GM12874 (cell line): ENCODE data around the gene PBX3.

Experiments
- TF ChIP-seq, protein P1 (sequence below): IDR thresholded peaks from 2 replicates; pipeline ENCODE4 v1.5.1; 2011; ENCODE audit warnings: low read depth, mild to moderate bottlenecking, control low read depth, low read length, moderate library complexity; ENCODE audit not compliant: insufficient read depth

PBX3 gene

DNA sequence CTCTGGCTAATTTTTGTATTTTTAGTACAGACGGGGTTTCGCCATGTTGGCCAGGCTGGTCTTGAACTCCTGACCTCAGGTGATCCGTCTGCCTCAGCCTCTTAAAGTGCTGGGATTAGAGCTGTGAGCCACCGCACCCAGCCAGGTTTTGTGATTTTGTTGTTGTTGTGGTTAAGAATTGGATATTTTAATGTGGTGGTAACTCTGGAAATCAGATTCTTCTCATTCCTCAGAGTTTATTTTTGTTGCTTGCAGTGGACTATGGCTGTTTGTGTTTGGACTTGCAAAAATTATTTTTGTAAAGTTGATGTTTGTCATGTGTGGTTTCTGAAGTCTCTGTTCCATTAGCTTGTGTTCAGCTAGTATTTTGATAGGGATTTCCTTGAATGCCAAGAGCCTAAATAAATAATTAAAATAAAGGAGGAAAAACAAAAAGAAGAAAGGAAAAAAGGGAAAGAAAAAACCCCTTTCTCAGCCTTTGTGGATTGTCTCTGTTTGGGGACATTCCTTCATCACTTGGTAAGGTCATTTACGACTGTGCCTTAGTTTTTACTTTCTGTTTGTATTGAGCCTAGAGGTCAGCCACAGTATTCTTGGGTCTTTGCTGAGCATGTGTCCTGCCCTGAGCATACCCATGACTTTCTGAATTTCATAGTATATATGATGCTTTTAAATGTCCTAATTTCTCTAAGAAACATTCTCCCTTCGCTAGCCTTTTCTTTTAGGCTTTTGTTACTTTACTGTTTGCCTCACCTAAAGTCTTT is 37.3 kb downstream of the PBX3 start:
- TF ChIP-seq, protein P1, sequence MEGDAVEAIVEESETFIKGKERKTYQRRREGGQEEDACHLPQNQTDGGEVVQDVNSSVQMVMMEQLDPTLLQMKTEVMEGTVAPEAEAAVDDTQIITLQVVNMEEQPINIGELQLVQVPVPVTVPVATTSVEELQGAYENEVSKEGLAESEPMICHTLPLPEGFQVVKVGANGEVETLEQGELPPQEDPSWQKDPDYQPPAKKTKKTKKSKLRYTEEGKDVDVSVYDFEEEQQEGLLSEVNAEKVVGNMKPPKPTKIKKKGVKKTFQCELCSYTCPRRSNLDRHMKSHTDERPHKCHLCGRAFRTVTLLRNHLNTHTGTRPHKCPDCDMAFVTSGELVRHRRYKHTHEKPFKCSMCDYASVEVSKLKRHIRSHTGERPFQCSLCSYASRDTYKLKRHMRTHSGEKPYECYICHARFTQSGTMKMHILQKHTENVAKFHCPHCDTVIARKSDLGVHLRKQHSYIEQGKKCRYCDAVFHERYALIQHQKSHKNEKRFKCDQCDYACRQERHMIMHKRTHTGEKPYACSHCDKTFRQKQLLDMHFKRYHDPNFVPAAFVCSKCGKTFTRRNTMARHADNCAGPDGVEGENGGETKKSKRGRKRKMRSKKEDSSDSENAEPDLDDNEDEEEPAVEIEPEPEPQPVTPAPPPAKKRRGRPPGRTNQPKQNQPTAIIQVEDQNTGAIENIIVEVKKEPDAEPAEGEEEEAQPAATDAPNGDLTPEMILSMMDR, result no peak

DNA sequence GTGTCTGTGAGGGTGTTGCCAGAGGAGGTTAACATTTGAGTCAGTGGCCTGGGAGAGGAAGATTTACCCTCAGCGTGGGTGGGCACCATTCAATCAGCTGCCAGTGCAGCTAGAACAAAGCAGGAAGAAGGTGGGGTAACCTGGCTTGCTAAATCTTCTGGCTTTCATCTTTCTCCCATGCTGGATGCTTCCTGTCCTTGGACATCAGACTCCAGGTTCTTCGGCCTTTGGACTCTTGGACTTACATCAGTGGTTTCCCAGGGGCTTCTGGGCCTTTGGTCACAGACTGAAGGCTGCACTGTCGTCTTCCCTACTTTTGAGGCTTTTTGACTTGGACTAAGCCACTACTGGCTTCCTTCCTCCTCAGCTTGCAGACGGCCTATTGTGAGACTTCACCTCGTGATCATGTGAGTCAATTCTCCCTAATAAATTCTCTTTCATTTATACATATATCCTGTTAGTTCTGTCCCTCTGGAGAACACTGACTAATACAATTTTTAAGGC is 38.1 kb downstream of the PBX3 start:
- TF ChIP-seq, protein P1, result no peak

DNA sequence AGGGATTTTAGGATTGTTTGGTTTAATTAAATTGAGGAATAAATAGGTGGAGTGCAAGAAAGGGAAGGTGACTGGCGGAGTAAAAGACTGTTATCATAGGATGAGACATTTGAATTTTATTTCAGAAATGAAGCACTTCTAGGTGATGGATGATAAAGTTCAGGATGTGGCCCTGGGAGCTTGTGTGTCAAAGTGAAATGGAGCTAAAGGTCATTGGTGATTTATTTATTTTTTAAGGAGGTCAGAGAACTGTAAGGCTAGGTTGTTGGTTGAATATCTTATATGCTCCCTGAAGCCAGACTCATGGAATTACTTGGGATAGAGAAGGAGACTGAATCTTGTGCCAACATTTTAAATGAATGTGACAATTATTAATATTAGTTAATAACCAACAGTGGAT is 40.5 kb downstream of the PBX3 start:
- TF ChIP-seq, protein P1, result no peak

DNA sequence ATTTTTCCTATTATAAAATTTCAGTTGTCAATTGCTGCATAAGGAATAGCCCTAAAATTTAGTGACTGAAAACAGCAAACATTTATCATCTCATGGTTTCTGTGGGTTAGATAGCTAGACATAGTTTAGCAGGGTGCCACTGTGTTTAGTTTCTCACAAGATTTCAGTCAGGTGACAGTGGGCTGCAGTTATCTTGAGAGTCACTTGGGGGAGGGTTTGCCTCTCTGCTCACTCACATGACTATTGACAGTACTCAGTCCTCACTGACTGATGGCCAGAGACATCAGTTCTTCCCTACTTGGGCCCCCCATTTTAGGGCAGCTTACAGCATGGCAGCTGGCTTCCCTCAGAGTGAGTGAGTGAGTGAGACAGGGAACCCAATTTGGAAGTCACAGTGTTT is 42.0 kb downstream of the PBX3 start:
- TF ChIP-seq, protein P1, result no peak

DNA sequence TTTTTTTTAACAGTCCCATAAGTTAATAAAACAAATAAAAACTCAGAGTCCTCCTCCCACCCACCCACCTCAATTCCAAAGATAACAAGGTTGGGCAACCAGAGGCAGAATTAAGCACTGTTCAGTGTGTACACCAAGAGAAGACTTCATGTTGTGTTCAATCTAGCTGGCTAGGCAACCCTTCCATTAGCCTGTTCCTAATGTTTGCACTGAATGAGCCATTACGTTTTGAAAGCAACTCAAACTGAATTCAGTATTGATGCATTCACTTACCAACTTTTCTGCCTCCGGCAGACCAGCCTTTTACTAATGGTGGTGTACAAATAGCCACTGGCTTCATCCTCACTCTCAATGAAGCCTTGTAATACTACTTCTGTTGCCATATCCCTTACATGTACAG is 47.5 kb downstream of the PBX3 start:
- TF ChIP-seq, protein P1, result no peak

DNA sequence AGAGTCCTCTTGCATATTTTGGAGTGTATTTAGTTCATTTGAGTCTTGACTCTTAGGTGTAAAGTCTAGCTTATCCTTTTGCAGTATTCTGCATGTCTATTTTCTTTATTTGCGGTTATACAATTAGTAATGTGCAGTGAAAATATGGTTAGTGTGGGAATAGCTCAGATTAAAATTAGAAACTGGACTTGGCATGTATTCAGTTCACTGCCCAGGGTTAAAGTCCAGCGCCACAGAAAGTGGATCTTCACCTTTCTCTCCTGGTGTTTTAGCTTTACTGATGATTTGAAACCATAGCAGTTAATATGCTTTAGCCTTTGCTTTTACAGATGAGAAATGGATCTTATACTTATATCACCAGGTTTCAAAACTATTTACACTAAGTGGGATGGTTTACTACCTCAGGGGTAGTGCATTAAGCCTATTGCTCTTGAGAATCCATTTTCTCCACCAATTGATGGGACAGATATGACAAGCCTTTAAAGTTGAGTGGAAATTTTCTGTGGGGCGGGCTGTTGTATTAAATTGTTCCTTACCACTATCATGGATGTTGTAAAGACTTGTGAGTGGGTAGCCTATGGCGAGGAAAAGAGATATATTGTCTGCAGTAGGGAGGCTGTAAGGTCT is 48.9 kb downstream of the PBX3 start:
- TF ChIP-seq, protein P1, result no peak

DNA sequence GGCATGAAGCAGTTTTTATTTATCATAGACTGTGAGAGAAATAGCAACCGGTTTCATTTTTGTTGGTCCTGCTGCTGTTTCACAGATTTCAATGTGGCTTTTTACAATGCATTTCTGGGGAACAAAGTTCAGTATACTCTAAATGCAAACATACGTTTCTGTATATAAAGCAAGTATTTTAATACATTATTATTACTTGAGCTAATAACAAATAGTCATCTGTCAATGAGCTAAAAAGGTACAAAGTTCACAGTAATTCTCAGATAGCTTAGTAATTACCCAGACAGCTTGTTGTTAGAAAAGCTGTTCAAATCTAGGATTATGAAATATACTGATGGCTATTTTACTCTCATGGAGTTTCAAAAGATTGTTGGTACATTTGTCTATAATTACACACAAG is 50.8 kb downstream of the PBX3 start:
- TF ChIP-seq, protein P1, result no peak
